Memory B cell (primary cell): ENCODE measurements around the gene ANKRD9.
"Not testable (repeated sequence)": the region's sequence is repeated elsewhere in the genome, so short reads cannot be mapped to it uniquely, and the experiment has no call there.

Experiments
- ATAC-seq: fragments of 150-1000 bp; cut with Tn5 transposase; 2 replicates; pipeline ENCODE4 v1.10.0; 2021; ENCODE audit warnings: low read depth, mild to moderate bottlenecking, moderate library complexity
- DNase-seq, 2 donors: peaks; one replicate each; pipeline ENCODE4 v3.0.0; 2022; ENCODE audit warnings: low spot score in 2 of 2
- H3K27ac Mint-ChIP-seq: one replicate; pipeline ENCODE4 v1.8.0; 2022; ENCODE audit warnings: mild to moderate bottlenecking, moderate library complexity, mixed read lengths
- H3K27me3 Mint-ChIP-seq: one replicate; pipeline ENCODE4 v1.8.0; 2022; ENCODE audit warnings: mixed read lengths
- H3K36me3 Mint-ChIP-seq: one replicate; pipeline ENCODE4 v1.8.0; 2022; ENCODE audit warnings: mild to moderate bottlenecking, mixed read lengths
- H3K4me1 Mint-ChIP-seq: one replicate; pipeline ENCODE4 v1.8.0; 2022; ENCODE audit warnings: mixed read lengths
- H3K4me3 Mint-ChIP-seq: one replicate; pipeline ENCODE4 v1.8.0; 2022; ENCODE audit warnings: mild to moderate bottlenecking, moderate library complexity, mixed read lengths
- H3K9me3 Mint-ChIP-seq: one replicate; pipeline ENCODE4 v1.8.0; 2022; ENCODE audit warnings: mixed read lengths

The ANKRD9 gene

GRCh38 chr14:102509746-102510615 lies at the start of gene ANKRD9:
ANKRD9 (minus strand) TSS chr14:102509776; CDS start chr14:102507889, 1,887 bp downstream.
- Mint-ChIP-seq H3K4me1 (peaks cover 21% of the 10 kb centered on the region), H3K27me3 (no peaks in the 10 kb centered on the region), H3K36me3 (peaks cover 1% of the 10 kb centered on the region), H3K27ac (peak within 1 kb of the TSS; percentile 15), H3K4me3 (peak within 1 kb of the TSS; percentile 88), H3K9me3 (no peaks in the 10 kb centered on the region)
- DNase-seq (peak; percentile 64 to 71), ATAC-seq (peak; percentile 71)

DNA sequence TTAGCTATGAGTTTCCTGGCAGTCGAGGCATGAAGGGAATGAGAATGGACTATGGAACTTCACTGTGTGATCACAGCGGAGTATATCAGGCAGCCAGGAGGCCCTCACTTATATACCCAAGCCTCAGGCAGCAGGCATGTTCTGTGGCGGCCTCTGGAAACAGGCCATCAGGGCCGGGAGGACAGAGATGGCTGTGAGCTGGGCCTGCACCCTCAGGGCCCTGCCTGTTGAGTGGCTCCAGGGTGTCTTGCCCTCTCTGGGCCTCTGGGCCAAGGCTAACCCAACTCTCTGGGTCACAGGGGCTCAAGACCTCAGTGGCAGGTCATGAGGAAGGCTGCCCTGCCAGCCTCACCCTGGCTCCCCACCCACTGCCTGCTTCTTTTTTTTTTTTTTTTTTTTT lies 49.0 kb upstream of the ANKRD9 start:
- Mint-ChIP-seq H3K27me3 (no peaks in the 10 kb centered on the region), H3K4me1 (peaks cover 7% of the 10 kb centered on the region), H3K4me3 (no peak overlapping the region), H3K36me3 (no peaks in the 10 kb centered on the region), H3K9me3 (no peaks in the 10 kb centered on the region), H3K27ac (no peak overlapping the region)
- no peak for DNase-seq
- no peak for ATAC-seq

DNA sequence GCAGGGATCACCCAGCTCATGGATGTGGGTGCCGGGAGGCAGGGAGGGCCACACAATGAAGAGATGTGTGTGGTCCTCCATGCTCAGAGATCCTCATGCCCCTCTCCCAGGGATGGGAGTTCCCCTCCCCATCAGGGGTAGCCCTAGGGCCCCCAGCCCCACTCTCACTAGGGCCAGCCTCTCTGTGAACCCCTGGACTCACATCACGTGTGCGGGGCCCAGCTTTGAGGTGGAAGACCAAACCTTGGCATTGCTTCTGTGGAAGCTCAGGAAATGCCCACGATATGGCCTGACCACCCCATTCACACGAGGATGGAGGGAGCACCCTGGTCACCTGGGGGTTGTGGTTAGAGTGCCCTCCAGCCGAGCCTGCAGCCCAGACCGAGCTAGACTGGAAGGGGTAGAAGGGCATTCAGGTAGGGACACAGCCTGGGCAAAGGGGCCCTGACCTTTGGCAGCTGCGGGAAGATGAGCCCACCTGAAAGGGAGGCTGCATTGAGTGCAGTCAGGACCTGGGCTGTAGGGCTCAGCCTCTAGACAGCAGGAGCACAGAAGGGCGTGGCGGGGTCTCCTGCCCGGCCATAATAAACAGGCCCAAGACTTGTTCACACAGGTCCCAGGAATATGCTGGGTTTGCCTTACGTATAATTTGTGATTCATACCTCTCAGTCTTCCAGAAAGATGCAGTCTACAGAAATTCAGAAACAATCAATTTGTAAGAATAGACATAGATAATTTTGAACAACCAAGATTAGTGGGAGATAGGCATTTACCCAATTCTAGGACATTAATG lies 48.1 kb upstream of the ANKRD9 start:
- ATAC-seq = no peak
- H3K4me1 Mint-ChIP-seq = peaks cover 7% of the 10 kb centered on the region
- no peaks in the 10 kb centered on the region for H3K9me3 Mint-ChIP-seq
- no peaks in the 10 kb centered on the region for H3K27me3 Mint-ChIP-seq
- H3K4me3 Mint-ChIP-seq = no peak overlapping the region
- no peak overlapping the region for H3K27ac Mint-ChIP-seq
- DNase-seq = no peak
- H3K36me3 Mint-ChIP-seq = no peaks in the 10 kb centered on the region

- Mint-ChIP-seq H3K36me3 (no peaks in the 10 kb centered on the region), H3K27me3 (no peaks in the 10 kb centered on the region), H3K4me1 (peaks cover 5% of the 10 kb centered on the region), H3K27ac (no peak overlapping the region), H3K9me3 (no peaks in the 10 kb centered on the region), H3K4me3 (peak overlapping the region; percentile 39)
- DNase-seq (no peak), ATAC-seq (no peak)
These were observed 46.6 kb upstream of the ANKRD9 start for GRCh38 chr14:102556098-102556677.

DNA sequence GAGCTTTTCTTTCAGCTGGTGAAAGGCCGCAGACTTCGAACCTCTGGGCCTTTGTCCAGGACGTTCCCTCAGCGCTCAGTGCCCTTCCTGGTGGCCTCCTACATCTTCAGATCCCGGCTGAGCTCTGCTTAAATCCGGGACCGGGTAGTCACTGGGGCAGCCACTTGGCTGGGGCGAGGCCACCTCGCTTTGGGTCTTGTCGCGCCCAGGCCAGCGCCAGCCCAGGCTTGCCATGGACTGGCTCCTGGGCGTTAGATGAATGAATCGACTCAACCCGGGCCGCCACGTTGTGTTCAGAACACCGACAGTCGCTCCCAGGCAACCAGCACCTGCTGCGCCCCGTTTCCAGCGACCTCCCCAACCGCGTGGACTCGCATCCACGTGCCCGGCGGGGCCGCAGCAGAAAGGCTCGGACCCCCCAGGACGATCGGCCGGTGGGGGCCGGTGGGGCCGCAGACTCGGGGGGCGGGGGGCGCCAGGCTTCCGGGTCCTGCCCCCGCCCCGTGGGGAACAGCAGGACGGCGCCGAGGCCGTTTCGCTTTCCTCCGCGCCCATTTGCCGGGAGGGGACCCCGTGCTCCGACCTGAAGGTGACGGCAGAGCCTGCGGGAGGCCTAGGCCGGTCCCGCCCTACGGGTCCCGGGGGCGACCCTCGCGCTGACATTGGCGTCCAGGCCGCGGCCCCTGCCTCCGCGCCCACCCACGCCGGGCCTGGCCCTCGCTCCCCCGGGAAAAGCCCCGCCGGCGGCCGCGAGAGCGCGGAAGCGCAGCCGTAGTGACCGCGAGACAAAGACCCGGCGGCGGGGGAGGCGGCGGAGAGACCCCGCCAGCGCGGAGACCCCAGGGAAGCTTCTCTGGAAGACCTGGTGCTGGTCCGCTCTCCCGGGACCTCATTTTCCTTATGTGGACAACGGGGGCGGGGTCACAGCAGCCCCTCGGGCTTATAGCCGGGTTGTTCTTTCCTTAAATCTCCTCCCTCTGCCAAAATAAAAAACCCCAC lies 45.5 kb upstream of the ANKRD9 start:
- DNase-seq = peak; percentile 58 to 63
- no peaks in the 10 kb centered on the region for H3K4me1 Mint-ChIP-seq
- H3K27ac Mint-ChIP-seq = peak overlapping the region; percentile 58
- H3K27me3 Mint-ChIP-seq = peaks cover 2% of the 10 kb centered on the region
- H3K9me3 Mint-ChIP-seq = no peaks in the 10 kb centered on the region
- peak; percentile 94 for ATAC-seq
- H3K4me3 Mint-ChIP-seq = peak overlapping the region; percentile 75
- H3K36me3 Mint-ChIP-seq = no peaks in the 10 kb centered on the region

DNA sequence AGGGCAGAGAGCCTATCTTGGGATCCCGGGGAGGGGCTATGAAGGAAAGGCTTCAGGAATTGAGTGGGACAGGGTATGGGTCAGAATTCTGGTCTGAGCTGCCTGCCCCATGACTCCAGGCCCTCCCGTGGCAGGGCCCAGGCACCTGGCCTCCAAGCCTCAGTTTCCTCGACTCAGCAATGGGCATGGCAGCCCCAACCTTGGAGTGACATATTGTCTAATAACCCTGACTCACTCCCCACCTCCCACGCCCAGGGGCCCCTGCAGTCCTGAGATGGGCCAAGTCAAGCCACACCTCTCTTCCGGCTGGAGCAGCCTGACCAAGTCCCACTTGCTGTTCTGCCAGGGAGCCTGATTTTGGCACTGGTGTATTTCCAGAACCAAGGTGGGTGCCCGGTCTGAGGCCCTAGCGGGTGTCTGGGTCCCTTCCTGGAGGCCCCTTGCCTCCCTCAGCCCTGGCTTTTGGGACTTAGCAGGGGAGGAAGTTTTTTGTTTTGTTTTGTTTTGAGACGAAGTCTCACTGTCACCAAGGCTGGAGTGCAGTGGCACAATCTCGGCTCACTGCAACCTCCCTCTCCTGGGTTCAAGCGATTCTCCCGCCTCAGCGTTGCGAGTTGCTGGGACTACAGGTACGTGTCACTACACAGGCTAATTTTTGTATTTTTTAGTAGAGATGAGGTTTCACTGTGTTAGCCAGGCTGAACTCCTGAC lies 42.6 kb upstream of the ANKRD9 start:
- Mint-ChIP-seq H3K27ac (no peak overlapping the region), H3K36me3 (no peaks in the 10 kb centered on the region), H3K4me1 (peaks cover 2% of the 10 kb centered on the region), H3K9me3 (no peaks in the 10 kb centered on the region), H3K27me3 (peaks cover 4% of the 10 kb centered on the region), H3K4me3 (no peak overlapping the region)
- ATAC-seq (no peak), DNase-seq (no peak)

DNA sequence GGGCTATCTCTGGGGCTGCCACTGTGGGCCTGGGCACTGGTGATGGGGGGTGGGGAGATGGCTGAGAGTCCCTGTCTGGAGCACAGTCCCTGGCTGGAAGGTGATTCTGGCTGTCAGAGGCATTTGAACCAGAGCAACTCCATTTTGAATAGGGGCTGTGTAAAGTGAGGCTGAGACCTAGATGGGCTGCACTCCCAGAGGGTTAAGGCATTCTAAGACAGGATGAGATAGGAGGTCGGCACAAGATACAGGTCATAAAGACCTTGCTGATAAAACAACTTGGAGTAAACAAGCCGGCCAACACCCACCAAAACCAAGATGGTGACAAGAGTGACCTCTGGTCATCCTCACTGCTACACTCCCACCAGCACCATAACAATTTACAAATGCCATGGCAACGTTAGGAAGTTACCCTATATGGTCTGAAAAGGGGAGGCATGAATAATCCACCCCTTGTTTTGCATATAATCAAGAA lies 41.4 kb upstream of the ANKRD9 start:
- not testable (repeated sequence) for ATAC-seq, H3K4me1 Mint-ChIP-seq, DNase-seq, H3K9me3 Mint-ChIP-seq, H3K27me3 Mint-ChIP-seq, H3K4me3 Mint-ChIP-seq, H3K27ac Mint-ChIP-seq, H3K36me3 Mint-ChIP-seq

DNA sequence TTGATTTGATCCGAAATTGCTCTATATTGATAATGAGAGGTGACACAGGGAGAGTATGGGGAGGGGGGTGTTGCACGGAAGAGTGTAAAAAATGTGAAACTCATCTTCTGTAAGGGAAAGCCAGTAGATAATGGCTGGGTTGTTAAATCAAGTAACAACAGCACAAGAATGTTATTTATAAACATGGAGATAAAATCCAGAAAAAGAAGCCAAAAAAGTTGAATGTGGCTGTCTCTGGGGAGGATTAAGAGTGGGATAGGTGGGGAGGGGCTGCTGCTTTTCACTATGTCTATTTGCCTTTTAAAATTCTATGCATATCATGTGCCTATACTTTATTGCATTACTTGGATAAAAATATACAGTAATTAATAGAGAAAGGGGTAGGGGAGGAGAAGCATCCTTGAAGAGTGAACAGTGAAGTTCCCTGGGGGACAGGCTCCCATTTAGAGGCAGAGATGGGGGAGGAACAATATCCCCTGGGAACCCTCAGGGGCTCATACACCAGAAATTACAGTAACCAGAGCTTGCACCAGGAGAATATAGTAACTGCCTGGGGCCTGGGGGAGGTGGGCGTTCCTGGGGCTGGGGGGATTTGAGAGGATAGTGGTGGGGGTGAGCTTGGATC lies 39.2 kb upstream of the ANKRD9 start:
- H3K27me3 Mint-ChIP-seq = peaks cover 20% of the 10 kb centered on the region
- ATAC-seq = no peak
- H3K9me3 Mint-ChIP-seq = no peaks in the 10 kb centered on the region
- H3K4me1 Mint-ChIP-seq = peaks cover 18% of the 10 kb centered on the region
- no peak overlapping the region for H3K27ac Mint-ChIP-seq
- peaks cover 4% of the 10 kb centered on the region for H3K36me3 Mint-ChIP-seq
- H3K4me3 Mint-ChIP-seq = no peak overlapping the region
- DNase-seq = no peak

DNA sequence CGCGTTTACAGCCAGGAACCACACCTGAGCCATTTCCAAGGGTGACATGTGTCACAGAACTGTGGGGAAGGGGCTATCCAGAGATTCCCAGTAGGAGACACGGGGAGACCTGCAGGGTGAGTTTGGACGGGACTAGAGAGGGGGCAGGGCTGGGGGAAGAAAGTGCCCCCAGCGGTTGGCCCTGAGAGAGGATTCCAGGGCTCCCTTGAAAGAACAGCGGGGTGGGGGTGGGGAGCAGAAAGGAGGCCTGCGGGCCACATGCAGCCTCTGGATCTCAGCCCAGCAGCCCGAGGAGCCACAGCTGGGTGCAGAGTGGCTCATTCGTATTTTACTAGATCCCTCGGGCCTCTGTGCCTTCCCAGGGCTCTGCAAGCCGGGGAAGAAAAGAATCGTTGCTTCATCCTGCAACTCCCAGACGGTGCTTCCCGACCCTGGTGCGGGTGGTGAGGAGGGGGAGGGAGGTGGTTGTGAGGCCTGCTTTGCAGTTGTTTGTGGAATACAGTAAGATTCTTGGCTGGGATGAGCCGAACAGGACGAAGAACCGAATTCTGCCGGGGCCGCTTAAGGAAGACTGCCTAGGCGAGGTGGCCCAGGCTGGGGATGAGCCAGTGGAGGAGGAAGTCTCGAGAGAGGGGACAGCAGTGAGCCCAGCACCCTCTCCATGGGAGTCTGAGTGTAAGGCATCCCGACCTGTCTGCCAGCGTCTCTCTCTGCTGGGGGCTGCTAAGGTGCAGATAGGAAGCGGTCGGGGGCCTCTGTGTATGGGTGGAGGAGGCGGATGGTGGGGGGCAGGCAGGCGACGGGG lies 36.1 kb upstream of the ANKRD9 start:
- DNase-seq (no peak), ATAC-seq (no peak)
- Mint-ChIP-seq H3K27me3 (peaks cover 24% of the 10 kb centered on the region), H3K36me3 (peaks cover 4% of the 10 kb centered on the region), H3K9me3 (no peaks in the 10 kb centered on the region), H3K4me3 (peak overlapping the region; percentile 78), H3K4me1 (peaks cover 21% of the 10 kb centered on the region), H3K27ac (no peak overlapping the region)

DNA sequence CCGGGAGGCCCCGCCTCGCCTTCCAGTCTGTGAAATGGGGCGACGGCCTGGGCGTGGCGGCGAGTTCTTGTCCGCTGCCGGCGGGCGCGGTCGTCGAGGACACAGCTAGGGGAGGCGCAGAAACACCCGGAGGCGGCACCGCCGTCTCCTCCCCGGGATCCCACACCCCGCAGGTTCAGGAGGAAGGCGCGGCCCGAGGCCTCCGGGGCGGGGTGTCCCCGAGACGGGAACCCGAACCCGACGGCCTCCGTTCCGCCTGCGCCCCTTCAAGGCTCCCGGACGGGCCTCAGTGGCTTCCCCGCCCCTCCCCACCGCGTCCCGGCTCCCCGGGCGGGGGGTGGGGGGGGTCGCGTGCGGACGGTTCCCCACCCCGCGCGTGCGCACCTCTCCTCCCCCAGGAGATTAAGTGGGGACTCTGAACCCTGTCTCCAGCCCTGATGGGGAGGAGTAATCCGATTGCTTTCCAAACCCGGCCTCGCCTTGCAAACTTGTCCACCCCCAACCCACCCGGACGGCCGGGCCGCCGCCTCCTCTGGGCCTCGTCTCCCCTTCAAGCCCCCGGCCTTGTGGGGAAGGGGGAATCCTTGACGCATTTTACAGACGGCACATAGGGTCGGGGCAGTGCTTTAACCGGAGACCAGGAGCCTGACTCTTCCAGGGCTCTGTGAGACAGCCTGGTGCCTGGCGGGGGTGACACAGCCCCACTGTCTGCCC lies 35.3 kb upstream of the ANKRD9 start:
- H3K9me3 Mint-ChIP-seq = no peaks in the 10 kb centered on the region
- H3K4me1 Mint-ChIP-seq = peaks cover 21% of the 10 kb centered on the region
- ATAC-seq = peak; percentile 62
- peak overlapping the region; percentile 78 for H3K4me3 Mint-ChIP-seq
- H3K27me3 Mint-ChIP-seq = peaks cover 22% of the 10 kb centered on the region
- H3K36me3 Mint-ChIP-seq = peaks cover 4% of the 10 kb centered on the region
- H3K27ac Mint-ChIP-seq = no peak overlapping the region
- peak in 1 of 2 donors; percentile 40 for DNase-seq

GRCh38 chr14:102544046-102544746 lies 34.6 kb upstream of the ANKRD9 start:
- Mint-ChIP-seq H3K27me3 (peaks cover 22% of the 10 kb centered on the region), H3K27ac (no peak overlapping the region), H3K36me3 (peaks cover 4% of the 10 kb centered on the region), H3K4me1 (peaks cover 21% of the 10 kb centered on the region), H3K4me3 (no peak overlapping the region), H3K9me3 (no peaks in the 10 kb centered on the region)
- DNase-seq = no peak
- no peak for ATAC-seq
